CD4-positive, alpha-beta T cell treated with Interleukin-6 at 100 ng/mL for 8 hours (primary cell): ENCODE data around the gene PYROXD2.
"Not testable (repeated sequence)": the region's sequence is repeated elsewhere in the genome, so short reads cannot be mapped to it uniquely, and the experiment has no call there.

Experiments
- DNase-seq: peaks from one replicate; pipeline ENCODE4 v3.0.0-alpha.2; 2020; ENCODE audit warnings: mixed read lengths, low spot score

PYROXD2 gene

DNA sequence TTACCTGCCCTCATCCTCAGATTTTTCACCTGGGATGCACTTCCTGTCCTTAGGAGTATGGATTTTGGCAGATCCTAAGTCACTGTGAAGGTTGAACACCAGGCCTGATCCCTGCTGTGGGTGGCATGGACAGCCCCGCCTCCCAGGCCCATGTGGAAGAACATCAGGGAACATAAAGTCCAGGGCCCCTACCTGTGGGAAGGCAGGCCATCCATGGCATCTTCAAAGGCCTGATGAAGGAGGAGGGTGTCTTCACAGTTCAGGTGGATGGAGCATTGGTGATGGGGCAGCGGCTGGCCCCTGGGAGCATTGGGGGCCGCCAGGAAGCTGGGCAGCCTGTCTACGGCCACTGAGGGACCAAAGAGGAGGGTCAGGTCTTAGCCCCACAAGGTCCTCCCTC, 24.6 kb downstream of the PYROXD2 start:
- no peak for DNase-seq

DNA sequence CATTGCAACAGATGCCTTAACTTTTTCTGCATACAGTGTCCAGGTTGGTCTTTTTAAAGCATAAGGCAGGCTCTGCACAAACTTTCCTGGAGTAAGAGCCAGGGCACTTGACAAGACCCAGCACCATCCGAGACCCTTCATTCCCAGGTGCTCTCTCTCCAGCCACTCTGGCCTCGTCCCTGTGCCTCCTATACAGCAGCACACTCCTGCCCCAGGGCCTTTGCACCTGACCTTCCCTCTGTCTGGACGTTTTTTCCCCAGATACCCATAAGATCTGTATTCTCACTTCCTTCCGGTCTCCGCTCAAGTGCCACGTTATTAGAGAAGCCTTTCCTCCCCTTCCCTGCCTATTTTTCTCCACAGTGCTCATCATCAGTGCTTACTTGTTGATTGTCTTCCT, 25.6 kb downstream of the PYROXD2 start:
- DNase-seq, result no peak

DNA sequence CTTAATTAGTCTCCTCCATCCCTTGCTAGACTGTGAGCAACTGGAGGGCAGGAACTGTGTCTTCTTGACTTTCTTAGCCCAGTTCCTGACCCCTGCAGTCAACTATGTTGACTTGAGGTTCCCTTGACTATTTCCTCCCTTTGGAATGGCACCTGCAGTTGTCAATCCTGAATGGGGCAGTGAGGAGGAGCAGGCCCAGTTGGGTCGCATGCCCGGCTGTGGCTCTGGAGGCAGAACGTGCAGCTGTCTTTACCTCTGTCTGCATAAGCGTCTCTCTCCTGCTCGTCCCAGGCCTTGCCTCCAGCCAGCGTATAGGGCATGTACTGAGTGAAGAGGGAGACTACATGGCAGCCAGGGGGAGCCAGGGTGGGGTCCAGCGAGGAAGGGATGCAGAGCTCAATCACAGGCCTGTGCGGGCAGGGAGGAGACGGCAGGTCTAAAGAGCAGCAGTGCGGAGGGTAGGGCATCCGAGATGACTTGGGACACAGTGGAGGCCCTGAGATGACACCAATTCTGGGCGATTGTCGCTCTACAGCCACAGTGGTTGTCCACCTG, 26.8 kb downstream of the PYROXD2 start:
- DNase-seq, result no peak

DNA sequence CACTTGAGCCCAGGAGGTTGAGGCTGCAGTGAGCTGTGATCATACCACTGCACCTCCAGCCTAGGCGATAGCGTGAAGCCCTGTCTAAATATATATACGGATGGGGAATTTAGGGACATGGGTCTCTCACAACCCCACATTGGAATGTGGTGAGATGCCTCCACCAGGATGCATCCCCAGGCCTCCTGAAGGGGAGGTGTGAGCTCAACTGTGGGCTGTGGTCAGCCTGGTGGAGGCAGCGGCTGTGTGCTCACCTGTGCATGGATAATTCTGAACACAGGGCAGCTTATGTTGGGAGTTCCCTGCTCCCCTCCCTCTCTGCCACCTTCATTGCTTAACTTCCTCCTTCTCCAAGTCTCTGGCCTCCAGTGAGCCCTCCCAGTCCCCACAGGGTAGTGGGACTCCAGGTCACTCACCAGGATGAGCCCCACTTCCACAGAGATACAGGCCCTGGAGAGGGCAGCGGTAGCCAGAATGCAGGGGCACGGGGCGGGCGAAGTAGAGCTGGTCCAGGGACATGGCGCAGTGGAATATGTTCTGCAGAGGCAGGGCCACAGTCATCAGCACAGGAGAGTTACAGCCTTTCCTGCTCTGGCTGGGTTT, 30.4 kb downstream of the PYROXD2 start:
- no peak for DNase-seq

DNA sequence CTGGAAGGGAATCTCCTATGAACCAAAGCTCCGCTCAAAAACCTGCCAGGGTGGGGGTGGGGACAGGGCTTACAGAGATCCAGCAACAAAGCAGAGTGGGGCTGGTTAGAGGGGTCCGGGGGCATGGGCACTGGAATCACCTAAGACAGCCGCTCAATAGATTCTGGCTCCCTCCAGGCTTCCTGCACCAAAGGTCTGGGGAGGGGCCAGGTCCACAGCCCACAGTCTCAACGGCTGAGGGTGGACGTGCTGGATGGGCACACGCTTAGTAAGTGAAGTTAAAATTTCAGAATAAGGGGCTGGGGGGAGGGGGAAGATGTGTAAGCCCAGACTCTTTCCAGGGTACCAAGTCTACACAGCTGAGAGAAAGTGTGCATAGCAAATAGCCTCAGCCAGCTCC, 31.1 kb downstream of the PYROXD2 start:
- no peak for DNase-seq

DNA sequence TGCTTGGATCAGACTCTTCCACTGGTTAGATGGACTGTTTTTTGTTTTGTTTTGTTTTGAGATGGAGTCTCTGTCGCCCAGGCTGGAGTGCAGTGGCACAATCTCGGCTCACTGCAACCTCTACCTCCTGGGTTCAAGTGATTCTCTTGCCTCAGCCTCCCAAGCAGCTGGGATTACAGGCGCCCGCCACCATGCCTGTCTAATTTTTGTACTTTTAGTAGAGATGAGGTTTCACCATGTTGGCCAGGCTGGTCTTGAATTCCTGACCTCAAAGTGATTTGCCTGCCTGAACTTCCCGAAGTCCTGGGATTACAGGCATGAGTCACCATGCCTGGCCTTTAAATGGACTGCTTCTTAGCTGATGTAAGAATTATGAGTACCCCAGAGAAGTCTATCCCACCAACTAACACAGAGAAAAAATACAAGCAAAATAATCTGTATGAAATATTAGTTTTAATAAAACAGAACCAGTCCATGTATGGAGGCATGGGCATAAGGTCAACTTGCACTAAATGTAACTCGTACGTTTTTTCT, 31.8 kb downstream of the PYROXD2 start:
- DNase-seq, result not testable (repeated sequence)

DNA sequence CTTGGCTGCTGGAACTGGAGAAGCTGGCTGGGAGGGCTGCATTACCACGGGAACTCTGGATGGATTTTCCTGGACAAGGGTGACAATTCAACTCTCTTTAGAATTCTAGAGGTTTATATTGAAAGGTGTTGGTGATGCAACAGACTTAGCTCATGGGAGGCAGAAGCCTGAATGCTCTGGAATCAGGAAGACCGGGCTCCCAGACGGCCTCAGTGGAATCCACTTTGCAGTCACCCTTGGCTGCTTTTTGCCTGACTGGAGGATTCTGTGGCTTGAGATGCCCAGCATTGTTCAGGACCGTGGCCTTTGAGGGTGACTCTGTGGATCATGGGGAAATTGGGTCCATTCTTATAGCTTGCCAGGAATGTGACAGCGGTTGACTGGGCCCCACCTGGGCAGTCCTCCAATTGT, 32.3 kb downstream of the PYROXD2 start:
- DNase-seq, result no peak

DNA sequence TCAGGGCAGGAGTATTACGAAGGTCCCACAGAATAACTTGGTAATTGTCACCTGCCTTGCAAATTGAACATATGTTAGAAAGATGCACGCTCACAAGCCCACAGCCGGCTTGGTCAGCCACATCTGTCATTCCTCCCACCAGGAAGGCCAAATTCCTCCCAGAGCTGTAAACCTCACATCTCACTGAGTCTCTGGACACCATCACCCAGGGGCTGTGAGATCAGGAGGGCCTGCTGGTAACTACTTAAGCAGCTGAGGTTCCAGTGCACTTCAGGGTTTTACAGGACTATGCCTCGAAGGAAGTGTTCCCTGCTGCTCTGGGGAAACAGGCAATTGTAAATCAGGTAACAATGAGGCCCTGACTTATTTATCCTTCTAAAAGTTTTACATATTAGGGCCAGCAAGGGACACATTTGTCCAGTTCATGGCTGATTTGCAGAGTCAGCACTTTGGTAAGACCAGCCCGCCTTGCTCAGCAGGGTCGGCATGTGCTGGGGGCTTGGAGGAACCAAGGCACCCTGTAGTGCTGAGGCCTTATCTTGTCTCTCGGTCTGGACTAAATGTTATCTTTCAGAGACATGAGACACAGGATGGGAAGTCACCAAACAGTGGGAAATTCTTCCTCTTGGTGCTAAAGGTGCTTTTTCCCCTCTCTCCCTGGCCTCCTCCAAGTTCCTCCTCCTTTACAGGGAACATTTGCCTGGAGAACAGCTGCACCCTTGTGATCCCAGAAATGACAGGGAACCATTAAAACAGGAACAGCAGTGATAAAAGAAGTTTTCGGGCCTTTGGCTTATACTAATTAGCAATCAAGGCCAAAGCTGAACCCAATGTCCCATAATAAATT, 34.3 kb downstream of the PYROXD2 start:
- no peak for DNase-seq

DNA sequence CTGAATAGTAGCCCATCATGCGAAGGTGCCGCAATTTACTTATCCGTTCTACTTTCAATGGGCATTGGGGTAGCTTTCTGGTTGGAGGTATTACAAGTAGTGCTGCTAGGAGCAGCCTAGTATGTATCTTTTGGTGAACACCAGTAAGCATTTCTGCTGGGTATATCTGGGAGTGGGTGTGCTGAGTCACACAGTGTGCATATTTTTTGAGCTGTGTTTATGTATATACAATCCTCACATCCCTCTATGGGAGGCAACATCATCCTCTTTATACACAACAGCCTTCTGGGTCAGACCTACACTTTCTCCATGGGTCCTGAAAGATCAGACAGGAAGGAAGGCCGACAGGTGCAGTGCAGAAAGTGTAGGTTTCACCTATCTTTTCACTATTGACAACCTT, 36.3 kb downstream of the PYROXD2 start:
- no peak for DNase-seq

DNA sequence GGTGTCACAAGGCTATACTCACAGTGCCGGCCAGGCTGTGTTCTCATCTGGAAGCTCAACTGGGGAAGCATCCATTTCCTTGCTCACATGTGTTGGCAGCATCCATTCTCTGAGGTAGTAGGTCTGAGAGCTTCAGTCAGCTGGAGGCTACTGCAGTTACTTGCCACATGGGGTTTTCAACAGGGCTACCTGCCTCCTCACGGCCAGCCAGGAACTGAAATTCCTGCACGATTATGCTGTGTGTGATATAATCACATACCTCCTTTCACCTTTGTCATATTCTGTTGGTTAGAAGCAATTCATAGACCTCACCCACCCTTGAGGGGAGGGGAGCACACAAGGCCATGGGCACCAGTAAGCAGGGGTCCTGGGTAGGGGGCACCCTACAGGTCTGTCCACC, 37.4 kb downstream of the PYROXD2 start:
- DNase-seq, result no peak

DNA sequence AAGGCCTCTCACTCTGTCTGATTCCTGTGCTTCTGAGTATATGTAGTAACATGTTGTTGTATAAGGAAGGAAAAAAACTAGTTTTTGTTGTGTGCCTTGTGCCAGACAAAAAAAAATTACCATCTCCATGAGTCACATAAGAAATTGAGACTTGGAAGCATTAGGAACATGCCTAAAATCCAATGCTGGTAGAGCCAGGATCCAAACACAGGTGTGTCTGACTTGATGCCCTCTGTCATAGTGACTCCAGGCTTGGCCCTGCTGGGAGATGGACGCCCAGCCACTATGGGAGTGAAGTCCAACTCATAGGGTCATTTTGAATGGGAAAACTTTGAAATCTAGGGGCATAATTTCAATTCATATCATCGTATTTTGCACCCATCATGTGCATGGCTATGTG, 38.0 kb downstream of the PYROXD2 start:
- no peak for DNase-seq

DNA sequence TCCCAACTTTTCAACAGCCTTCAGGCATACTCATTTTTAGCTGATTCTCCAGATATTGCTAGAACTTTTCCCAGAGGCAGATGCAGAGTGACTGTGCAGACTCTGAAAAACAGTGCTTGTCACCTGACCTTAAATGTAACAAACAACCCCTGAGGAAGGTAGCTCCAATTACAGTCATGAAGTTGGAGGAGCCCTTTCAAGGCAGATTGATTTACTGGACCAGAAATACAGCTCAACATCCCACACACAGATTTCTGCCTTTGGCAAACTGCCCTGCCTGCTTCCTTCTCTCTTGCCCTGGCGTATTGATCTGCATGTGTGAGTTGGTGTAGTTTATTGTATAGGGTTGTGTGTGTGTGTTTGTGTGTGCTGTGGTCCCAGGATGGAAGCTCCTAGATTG, 38.5 kb downstream of the PYROXD2 start:
- DNase-seq, result no peak

DNA sequence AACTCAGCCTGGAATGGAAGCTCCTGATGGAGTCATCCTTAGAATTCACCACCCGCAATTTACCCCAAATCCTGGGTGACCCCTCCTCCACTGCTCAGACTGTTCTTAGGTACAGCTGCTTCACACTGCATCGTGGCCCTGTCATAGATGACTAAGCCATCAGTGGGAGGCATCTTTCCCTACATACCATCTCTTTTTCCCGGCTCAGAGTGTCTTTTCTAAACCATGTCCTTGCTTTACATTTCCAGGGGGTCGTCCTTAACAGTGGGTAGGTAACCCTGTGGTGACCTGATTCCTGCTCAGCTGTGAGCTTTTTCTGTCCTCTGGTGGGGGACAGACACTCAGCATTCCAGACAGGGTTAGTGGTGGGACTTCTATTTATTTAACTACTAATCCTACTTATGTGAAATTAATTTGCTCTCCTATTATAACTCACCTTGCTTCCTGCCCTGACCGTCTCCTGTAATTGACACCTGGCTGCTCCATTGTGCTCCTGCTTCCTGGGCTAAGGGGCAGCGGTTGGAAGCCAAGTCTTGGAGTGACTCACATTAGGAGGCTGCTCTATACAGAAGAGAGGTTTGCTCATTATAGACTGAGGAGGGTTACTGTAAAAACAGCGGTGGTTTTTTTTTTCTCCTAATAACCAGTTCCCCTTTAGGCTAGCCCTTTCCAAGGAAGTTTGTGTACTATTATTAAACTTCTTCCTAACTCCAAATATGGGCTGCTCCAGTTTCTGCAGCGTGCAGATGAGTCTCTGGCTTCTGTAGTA, 40.6 kb downstream of the PYROXD2 start:
- DNase-seq, result no peak

DNA sequence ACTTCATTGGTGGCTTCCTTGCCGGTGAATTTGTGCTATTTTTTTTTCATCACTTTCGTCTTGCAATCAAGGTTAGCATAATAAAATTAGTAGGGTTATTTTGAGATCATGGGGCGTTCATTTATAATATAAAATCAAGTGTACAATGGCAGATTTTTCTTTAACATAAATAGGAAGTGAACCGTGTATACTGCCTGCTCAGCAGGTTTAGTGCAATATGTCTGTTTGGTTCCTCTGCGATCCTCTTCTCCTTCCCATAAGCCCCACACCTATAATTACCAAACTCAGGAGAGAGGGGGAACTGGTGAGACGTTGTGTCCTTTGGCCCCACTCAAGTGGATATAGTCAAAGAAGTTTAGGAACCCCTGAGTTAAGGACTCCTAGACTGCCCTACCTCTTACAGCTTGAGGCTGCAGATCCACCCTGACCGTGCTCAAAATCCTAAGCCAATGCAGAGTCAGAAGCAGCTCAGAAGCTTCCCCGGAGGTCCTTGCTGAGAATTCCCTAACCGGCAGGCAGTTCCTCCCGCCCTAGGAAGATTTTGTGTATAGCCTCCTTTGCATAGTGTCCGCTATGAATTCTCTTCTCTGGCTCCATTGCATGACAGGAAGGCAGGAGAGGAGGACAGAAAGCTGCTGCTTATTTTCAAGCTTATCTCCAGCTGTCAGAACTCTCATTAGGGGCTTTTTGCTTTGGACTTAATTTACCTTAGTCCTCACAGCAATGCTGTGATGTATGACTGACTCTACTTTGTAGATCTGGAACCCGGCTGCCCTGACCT, 41.5 kb downstream of the PYROXD2 start:
- DNase-seq, result no peak

DNA sequence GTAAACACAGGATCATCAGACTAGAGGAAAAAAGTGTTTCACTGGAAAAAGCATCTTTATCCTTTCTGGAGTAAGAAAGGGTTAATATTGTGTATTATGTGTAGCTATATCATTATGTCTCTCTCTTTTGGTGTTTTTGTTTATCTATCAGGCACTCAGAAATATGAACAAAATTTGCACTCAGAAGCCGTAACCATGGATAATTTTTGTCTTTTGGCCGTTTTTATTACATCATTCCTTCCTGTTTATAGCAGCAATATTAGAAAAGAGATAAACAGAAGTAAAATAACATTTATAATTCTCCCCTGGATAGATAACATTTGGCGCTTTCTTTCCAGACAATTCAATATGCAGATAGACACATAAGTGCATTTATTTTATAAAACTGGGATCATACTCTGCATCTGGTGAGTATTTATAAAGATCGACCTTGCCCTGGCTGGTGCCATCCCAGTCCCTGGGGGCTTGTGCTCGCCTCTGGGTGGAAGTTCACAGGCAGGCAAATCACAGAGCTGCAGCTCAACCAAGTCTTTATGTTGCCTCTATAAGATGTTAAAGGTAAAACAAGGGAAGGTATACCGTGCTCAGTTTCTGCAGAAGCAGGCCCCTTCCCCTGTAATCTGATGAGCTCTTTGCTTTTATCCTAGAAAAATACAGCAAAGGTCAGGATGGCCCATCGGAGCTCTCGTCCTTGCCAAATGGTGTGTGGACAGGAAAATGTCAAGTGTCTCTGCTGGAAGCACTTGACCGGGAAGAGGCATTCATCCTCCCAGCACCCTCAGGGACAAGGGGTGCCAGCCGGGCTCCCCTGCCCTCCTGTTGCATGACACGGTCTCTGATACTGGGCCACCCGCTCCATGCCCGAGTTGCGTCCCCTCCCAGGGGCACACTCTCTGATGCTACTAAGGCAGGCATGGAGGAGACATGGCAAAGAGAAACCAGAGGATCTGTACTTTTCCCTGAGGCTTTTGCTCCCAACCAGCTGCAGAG, 43.9 kb downstream of the PYROXD2 start:
- no peak for DNase-seq

DNA sequence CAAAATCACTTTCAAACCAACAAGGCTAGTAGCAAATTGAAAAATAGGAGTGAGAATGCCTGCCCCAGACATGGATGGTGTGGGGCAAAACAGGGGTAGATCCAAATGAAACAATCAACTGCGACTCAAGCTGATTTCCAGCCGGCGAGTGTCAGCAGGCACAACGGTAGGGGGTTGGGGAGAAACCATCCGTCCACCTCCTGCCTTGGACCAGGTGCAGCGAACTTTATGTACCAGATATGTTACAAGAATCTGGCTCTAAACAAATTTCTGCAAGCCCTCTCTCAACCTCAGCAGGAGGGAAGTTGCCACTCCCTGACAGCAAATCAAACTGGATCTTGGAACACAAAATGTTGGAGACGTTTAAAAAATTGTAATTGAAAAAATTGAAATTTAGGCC, 45.2 kb downstream of the PYROXD2 start:
- no peak for DNase-seq

DNA sequence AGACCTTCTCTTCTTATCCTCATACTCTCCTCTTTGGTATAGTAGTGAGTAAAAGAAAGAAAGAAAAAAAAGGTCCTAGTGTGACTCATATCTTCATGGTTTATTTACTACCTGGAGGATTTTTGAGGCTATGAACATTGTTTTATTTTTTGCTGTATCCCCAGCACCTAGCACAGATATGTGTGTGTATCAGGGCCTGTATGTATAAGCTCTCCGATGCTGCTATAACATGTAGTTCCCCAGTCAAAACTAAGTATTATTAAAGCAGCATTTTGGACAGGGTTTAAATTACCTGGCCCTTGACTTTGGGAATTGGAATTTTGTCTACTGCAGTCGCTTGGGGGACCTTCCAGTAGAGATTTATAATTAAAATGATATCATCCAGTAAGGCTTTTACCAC, 46.3 kb downstream of the PYROXD2 start:
- no peak for DNase-seq

DNA sequence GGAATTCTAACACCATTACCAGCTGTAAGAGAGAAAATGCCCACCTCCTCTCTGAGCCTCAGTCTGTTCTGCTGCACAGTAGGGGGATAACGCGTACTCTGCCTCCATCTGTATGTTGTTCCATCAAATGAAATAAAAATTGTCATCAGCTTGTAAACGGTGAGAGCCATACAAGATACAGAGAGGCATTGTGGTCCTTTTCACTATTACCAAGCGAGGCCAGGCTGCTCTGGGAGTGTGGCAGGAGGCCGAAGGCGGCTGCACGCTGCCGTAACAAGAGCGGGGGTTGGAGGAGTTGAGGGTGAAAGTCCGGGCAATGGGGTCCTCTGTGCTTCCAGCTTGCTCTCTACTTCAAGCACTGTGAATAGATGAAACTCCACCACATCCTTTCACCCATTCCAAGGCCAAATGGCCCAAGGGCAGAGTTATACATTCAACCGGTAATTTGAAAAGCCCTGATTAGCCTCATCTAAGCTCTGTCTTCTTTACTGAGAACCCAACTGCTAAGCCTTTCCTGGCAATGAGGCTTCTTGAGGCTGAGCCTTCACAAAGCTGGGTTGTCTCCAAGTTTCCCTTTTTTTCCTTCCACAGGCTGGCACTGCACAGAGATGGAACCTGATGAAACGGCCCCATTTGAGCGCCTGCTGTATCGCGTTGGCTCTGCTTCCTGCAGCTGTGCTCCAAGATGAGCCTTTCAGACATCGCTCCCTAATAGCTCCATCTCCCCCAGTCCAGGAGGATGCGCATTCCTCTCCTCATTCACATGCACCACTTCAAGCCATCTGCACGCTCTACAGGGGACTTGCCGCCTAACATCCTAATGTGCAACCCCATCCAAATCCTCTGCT, 47.2 kb downstream of the PYROXD2 start:
- DNase-seq, result no peak

DNA sequence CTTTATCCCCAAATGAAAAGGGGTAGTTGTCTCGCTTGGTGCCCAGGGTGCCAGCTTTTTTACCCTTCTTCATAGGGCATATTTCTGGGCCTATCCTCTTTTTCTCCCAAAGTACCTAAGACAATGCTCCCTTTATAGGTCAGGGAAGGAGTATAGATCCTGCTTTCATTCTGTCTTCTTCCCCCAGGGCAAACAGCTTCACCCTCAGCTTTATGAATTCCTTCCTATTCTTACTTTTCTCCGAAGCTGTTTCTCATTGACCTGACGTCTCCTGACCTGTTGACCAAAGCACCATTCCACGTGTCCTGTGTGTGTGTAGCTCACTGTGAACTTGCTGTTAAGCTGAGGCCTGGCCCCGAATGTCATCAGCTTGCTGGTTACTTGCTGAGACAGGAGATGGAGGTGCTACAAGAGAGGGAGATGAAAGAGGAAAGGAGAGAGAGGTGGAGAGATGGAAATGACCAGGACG, 48.9 kb downstream of the PYROXD2 start:
- DNase-seq, result no peak
